Small intestine (tissue), 16 donors: ENCODE measurements around the gene RNPS1. TPM values are rescaled to one million over a fixed set of nuclear protein-coding genes. Genes with fewer than 3 reads are reported as not detected.

ENCODE experiments used
- DNase-seq, 2 donors: peaks; one replicate each; pipeline versions ENCODE4 v3.0.0 to v3.0.0-alpha.2; 2013
- FAIRE-seq: peaks from 2 replicates; lab custom pipeline; 2012; peaks lifted over from hg19 to GRCh38; lab: Jason Lieb, UNC
- H3K27ac ChIP-seq, 3 donors: one replicate each; pipeline ENCODE4 v1.5.1; 2013; ENCODE audit warnings: low read length in 2 of 3, mild to moderate bottlenecking in 2 of 3, control low read depth in 1 of 3, inconsistent platforms in 1 of 3, low read depth in 1 of 3, moderate library complexity in 1 of 3
- H3K27me3 ChIP-seq, 3 donors: one replicate each; pipeline ENCODE4 v1.6.1; 2013; ENCODE audit warnings: low read length in 3 of 3, inconsistent platforms in 1 of 3; ENCODE audit not compliant: control insufficient read depth in 3 of 3, insufficient read depth in 3 of 3
- H3K36me3 ChIP-seq, 3 donors: one replicate each; pipeline ENCODE4 v1.6.1; 2013; ENCODE audit warnings: low read length in 3 of 3, inconsistent platforms in 1 of 3, low read depth in 1 of 3, mild to moderate bottlenecking in 1 of 3, moderate library complexity in 1 of 3; ENCODE audit not compliant: control insufficient read depth in 3 of 3, insufficient read depth in 2 of 3
- H3K4me1 ChIP-seq, 3 donors: one replicate each; pipeline ENCODE4 v1.6.1; 2013; ENCODE audit warnings: low read length in 2 of 3, inconsistent platforms in 1 of 3, low read depth in 1 of 3, mild to moderate bottlenecking in 1 of 3, moderate library complexity in 1 of 3; ENCODE audit not compliant: control insufficient read depth in 3 of 3, insufficient read depth in 2 of 3
- H3K4me3 ChIP-seq, 3 donors: one replicate each; pipeline ENCODE4 v1.5.1; 2013; ENCODE audit warnings: low read length in 3 of 3, control low read depth in 1 of 3, inconsistent platforms in 1 of 3, low read depth in 1 of 3, mild to moderate bottlenecking in 1 of 3, moderate library complexity in 1 of 3
- H3K9me3 ChIP-seq, 2 donors: one replicate each; pipeline ENCODE4 v1.6.1; 2013; ENCODE audit warnings: low read depth in 1 of 2, low read length in 1 of 2; ENCODE audit not compliant: control insufficient read depth in 2 of 2, insufficient read depth in 1 of 2
- WGBS, 3 donors: extraction: QIAGEN DNeasy Blood & Tissue Kit; methylation state at CpG; one replicate each; pipeline ENCODE4 v1.1.7; 2013; 5-methylcytosine and 5-hydroxymethylcytosine counted together
- long read RNA-seq, 10 donors: transcript quantifications; one replicate each; lab custom pipeline, GENCODE V29; 2026
- polyA plus RNA-seq, 4 donors: library from polyadenylated mRNA; stranded (reverse) in 3 of 4; unstranded in 1 of 4; fragments of 200-250 nt in 3 of 4; fragments of 120-200 nt in 1 of 4; gene quantifications; one replicate each; pipeline versions ENCODE4 v1.2.1 to v1.2.3, GENCODE V29; 2013
- donor health status: healthy with polysubstance abuse.
- donor health status: control.
- donor health status: control.
- donor health status: Bipolar disorder and iron deficiency.
- donor health status: healthy.

Gene RNPS1
- polyA plus RNA-seq = 100 to 1,000 TPM in 3 of 4 donors, 10 to 100 TPM in 1; 91.7 to 166 (median 138) TPM
- long read RNA-seq, donor 1 = 0 reads
- long read RNA-seq, donor 2, transcript RNPS1-202 (8 exons, 2,241 nt) = major isoform, 11 of 34 reads
- long read RNA-seq, donor 2, transcript RNPS1-220 (7 exons, 2,037 nt) = minor isoform, 6 of 34 reads
- long read RNA-seq, donor 2, transcript RNPS1-221 (1 exons, 1,826 nt) = minor isoform, 6 of 34 reads
- long read RNA-seq, donor 2, partial matches to known transcripts = 0 of 34 reads
- long read RNA-seq, donor 2, other reads (novel, unspliced or antisense) = 0 of 34 reads
- long read RNA-seq, donor 3, transcript RNPS1-220 (7 exons, 2,037 nt) = minor isoform, 7 of 56 reads
- long read RNA-seq, donor 3, transcript RNPS1-219 (6 exons, 1,685 nt) = minor isoform, 6 of 56 reads
- long read RNA-seq, donor 3, transcript RNPS1-202 (8 exons, 2,241 nt) = minor isoform, 6 of 56 reads
- long read RNA-seq, donor 3, transcript RNPS1-206 (2 exons, 2,223 nt) = major isoform, 9 of 56 reads
- long read RNA-seq, donor 3, partial matches to known transcripts = 16 of 56 reads
- long read RNA-seq, donor 3, other reads (novel, unspliced or antisense) = 0 of 56 reads
- long read RNA-seq, donor 4 = 0 reads
- long read RNA-seq, donor 5, partial matches to known transcripts = 0 of 13 reads
- long read RNA-seq, donor 5, other reads (novel, unspliced or antisense) = 0 of 13 reads
- long read RNA-seq, donor 6, transcript RNPS1-220 (7 exons, 2,037 nt) = minor isoform, 10 of 47 reads
- long read RNA-seq, donor 6, transcript RNPS1-202 (8 exons, 2,241 nt) = major isoform, 16 of 47 reads
- long read RNA-seq, donor 6, transcript RNPS1-219 (6 exons, 1,685 nt) = minor isoform, 7 of 47 reads
- long read RNA-seq, donor 6, partial matches to known transcripts = 0 of 47 reads
- long read RNA-seq, donor 6, other reads (novel, unspliced or antisense) = 0 of 47 reads
- long read RNA-seq, donor 7, transcript RNPS1-206 (2 exons, 2,223 nt) = minor isoform, 6 of 141 reads
- long read RNA-seq, donor 7, transcript RNPS1-202 (8 exons, 2,241 nt) = major isoform, 59 of 141 reads
- long read RNA-seq, donor 7, transcript RNPS1-220 (7 exons, 2,037 nt) = minor isoform, 20 of 141 reads
- long read RNA-seq, donor 7, transcript RNPS1-217 (7 exons, 1,514 nt) = minor isoform, 16 of 141 reads
- long read RNA-seq, donor 7, partial matches to known transcripts = 29 of 141 reads
- long read RNA-seq, donor 7, other reads (novel, unspliced or antisense) = 0 of 141 reads
- long read RNA-seq, donor 8, partial matches to known transcripts = 0 of 8 reads
- long read RNA-seq, donor 8, other reads (novel, unspliced or antisense) = 0 of 8 reads
- long read RNA-seq, donor 9, transcript RNPS1-220 (7 exons, 2,037 nt) = major isoform, 6 of 12 reads
- long read RNA-seq, donor 9, partial matches to known transcripts = 0 of 12 reads
- long read RNA-seq, donor 9, other reads (novel, unspliced or antisense) = 0 of 12 reads
- long read RNA-seq, donor 10, transcript RNPS1-202 (8 exons, 2,241 nt) = minor isoform, 14 of 86 reads
- long read RNA-seq, donor 10, transcript RNPS1-221 (1 exons, 1,826 nt) = minor isoform, 7 of 86 reads
- long read RNA-seq, donor 10, transcript RNPS1-220 (7 exons, 2,037 nt) = major isoform, 26 of 86 reads
- long read RNA-seq, donor 10, transcript RNPS1-206 (2 exons, 2,223 nt) = minor isoform, 6 of 86 reads
- long read RNA-seq, donor 10, partial matches to known transcripts = 19 of 86 reads
- long read RNA-seq, donor 10, other reads (novel, unspliced or antisense) = 0 of 86 reads

GRCh38 chr16:2267913-2268666 lies at the start of gene RNPS1:
Gene RNPS1, minus strand, starts transcription at chr16:2268126. Its CDS starts 3,483 bp downstream, at chr16:2264643.
- Histone ChIP-seq H3K27me3 (no peaks in the 10 kb centered on the region), H3K4me3 (peak within 1 kb of the TSS; percentile 75 to 92 (median 84)), H3K9me3 (no peaks in the 10 kb centered on the region), H3K27ac (peak within 1 kb of the TSS; percentile 82 to 100 (median 98)), H3K4me1 (peaks cover 0 to 12% (median 8%) of the 10 kb centered on the region in 3 donors), H3K36me3 (peaks cover 6 to 31% (median 7%) of the 10 kb centered on the region in 3 donors)
- FAIRE-seq = no peak
- DNase-seq = peak; percentile 95 to 100
- WGBS, 3 donors = 1 to 3% (median 2%) methylated on average over 80 to 88 of the region's 88 CpGs

- H3K27ac ChIP-seq = no peak overlapping the region
- H3K4me3 ChIP-seq = no peak overlapping the region
- H3K9me3 ChIP-seq = no peaks in the 10 kb centered on the region
- DNase-seq (no peak), FAIRE-seq (no peak)
- H3K27me3 ChIP-seq = no peaks in the 10 kb centered on the region
- 90 to 93% (median 91%) methylated on average over 22 to 26 of the region's 26 CpGs for whole genome bisulfite sequencing, 3 donors
- no peaks in the 10 kb centered on the region for H3K4me1 ChIP-seq
- H3K36me3 ChIP-seq = no peaks in the 10 kb centered on the region
These were observed 49.5 kb upstream of the RNPS1 start for GRCh38 chr16:2317231-2318020.

GRCh38 chr16:2308089-2308962 lies 40.4 kb upstream of the RNPS1 start:
- H3K27ac ChIP-seq = no peak overlapping the region
- WGBS, 3 donors = 90 to 91% (median 90%) methylated on average over 26 to 30 of the region's 30 CpGs
- H3K4me1 ChIP-seq = no peaks in the 10 kb centered on the region
- DNase-seq (no peak), FAIRE-seq (no peak)
- H3K36me3 ChIP-seq = no peaks in the 10 kb centered on the region
- no peaks in the 10 kb centered on the region for H3K9me3 ChIP-seq
- no peaks in the 10 kb centered on the region for H3K27me3 ChIP-seq
- no peak overlapping the region for H3K4me3 ChIP-seq

GRCh38 chr16:2299915-2300192 lies 31.9 kb upstream of the RNPS1 start:
- H3K9me3 ChIP-seq = no peaks in the 10 kb centered on the region
- H3K4me3 ChIP-seq = no peak overlapping the region
- no peaks in the 10 kb centered on the region for H3K4me1 ChIP-seq
- DNase-seq (no peak), FAIRE-seq (no peak)
- H3K27ac ChIP-seq = no peak overlapping the region
- H3K36me3 ChIP-seq = no peaks in the 10 kb centered on the region
- H3K27me3 ChIP-seq = no peaks in the 10 kb centered on the region
- WGBS, 3 donors = 29 to 51% (median 44%) methylated on average over 10 of the region's 10 CpGs

GRCh38 chr16:2299121-2299914 lies 31.4 kb upstream of the RNPS1 start:
- FAIRE-seq (no peak), DNase-seq (no peak)
- 68 to 78% (median 72%) methylated on average over 24 to 31 of the region's 31 CpGs for WGBS, 3 donors
- H3K9me3 ChIP-seq = no peaks in the 10 kb centered on the region
- no peak overlapping the region for H3K27ac ChIP-seq
- H3K4me3 ChIP-seq = no peak overlapping the region
- H3K36me3 ChIP-seq = no peaks in the 10 kb centered on the region
- H3K4me1 ChIP-seq = no peaks in the 10 kb centered on the region
- no peaks in the 10 kb centered on the region for H3K27me3 ChIP-seq

- Histone ChIP-seq H3K4me1 (no peaks in the 10 kb centered on the region), H3K27ac (no peak overlapping the region), H3K9me3 (no peaks in the 10 kb centered on the region), H3K36me3 (no peaks in the 10 kb centered on the region), H3K27me3 (no peaks in the 10 kb centered on the region), H3K4me3 (no peak overlapping the region)
- 87 to 90% (median 90%) methylated on average over 9 of the region's 9 CpGs for WGBS, 3 donors
- no peak for DNase-seq
- no peak for FAIRE-seq
These were observed 30.7 kb upstream of the RNPS1 start for GRCh38 chr16:2298621-2299020.
